Astrocyte of the cerebellum (primary cell): Measurements from ENCODE around the gene UROS.
A peak's percentile ranks its signal among the peaks of the same experiment; 100 is the strongest.

ENCODE experiments used
- DNase-seq: peaks from one replicate; pipeline ENCODE4 v3.0.0-alpha.2; 2011; ENCODE audit warnings: low read depth
- H3K4me3 ChIP-seq: 2 replicates; pipeline ENCODE4 v1.5.1; 2011; ENCODE audit warnings: mild to moderate bottlenecking, low read depth, low read length, moderate library complexity
- CTCF ChIP-seq: IDR thresholded peaks from 2 replicates; pipeline ENCODE4 v1.5.1; 2012; ENCODE audit warnings: low read length, low read depth, moderate library complexity, mild to moderate bottlenecking; ENCODE audit errors: missing control alignments
- in situ Hi-C: cut with HindIII; loops from 2 replicates; pipeline ENCODE4 v1.10.0; 2017; ENCODE audit warnings: low sequenced_read_pairs

UROS gene

GRCh38 chr10:125744909-125745308, 78.1 kb downstream of the UROS start:
- in situ Hi-C loops = no loop called here
- no peak for TF ChIP-seq CTCF
- DNase-seq = no peak
- H3K4me3 ChIP-seq = no peak overlapping the region

- DNase-seq = no peak
- H3K4me3 ChIP-seq = no peak overlapping the region
- TF ChIP-seq CTCF = peak; percentile 15
- in situ Hi-C loops = no loop called here
These were observed 80.6 kb downstream of the UROS start for GRCh38 chr10:125742465-125742864.

- TF ChIP-seq CTCF = no peak
- no peak for DNase-seq
- in situ Hi-C loops = no loop called here
- H3K4me3 ChIP-seq = no peak overlapping the region
These were observed 82.9 kb downstream of the UROS start for GRCh38 chr10:125739994-125740679.
